ENCODE results near the gene ADAT3.
"Not testable (repeated sequence)": the region's sequence is repeated elsewhere in the genome, so short reads cannot be mapped to it uniquely, and the experiment has no call there.

DNA sequence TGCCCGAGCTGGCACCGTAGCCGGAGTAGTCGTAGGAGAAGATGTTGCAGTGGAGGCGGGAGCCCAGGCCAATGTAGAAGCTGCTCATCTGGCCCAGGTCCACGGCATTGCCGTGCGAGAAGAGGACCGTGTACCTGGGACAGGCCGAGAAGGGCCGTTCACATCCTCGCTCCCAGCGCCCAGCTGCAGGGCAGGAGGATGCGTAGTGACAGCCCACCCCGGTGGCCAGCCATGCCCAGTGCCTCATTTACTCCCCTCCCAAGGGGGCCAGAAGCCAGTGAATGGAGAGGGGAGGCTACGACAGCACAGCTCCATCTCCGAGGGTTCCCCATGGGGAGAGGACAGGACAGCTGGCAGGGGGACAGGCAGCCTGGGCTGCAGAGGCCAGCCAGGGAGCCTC, 25.2 kb upstream of the ADAT3 start:
- TF ChIP-seq, protein P1, sequence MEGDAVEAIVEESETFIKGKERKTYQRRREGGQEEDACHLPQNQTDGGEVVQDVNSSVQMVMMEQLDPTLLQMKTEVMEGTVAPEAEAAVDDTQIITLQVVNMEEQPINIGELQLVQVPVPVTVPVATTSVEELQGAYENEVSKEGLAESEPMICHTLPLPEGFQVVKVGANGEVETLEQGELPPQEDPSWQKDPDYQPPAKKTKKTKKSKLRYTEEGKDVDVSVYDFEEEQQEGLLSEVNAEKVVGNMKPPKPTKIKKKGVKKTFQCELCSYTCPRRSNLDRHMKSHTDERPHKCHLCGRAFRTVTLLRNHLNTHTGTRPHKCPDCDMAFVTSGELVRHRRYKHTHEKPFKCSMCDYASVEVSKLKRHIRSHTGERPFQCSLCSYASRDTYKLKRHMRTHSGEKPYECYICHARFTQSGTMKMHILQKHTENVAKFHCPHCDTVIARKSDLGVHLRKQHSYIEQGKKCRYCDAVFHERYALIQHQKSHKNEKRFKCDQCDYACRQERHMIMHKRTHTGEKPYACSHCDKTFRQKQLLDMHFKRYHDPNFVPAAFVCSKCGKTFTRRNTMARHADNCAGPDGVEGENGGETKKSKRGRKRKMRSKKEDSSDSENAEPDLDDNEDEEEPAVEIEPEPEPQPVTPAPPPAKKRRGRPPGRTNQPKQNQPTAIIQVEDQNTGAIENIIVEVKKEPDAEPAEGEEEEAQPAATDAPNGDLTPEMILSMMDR (IDR thresholded peaks at IDR 0.05): not testable (repeated sequence)
- TF ChIP-seq POLR2A (IDR thresholded peaks at IDR 0.05): not testable (repeated sequence)

Measured in uterus (tissue), 2 donors.